CD14-positive monocyte (primary cell): Measurements from ENCODE around the gene UROC1. TPM values are rescaled to one million over a fixed set of nuclear protein-coding genes. Genes with fewer than 3 reads are reported as not detected.

Experiments
- DNase-seq, 3 donors: peaks; one replicate each; pipeline ENCODE4 v3.0.0-alpha.2; 2011 to 2022
- H2AFZ ChIP-seq: 2 replicates; pipeline ENCODE4 v1.6.0; 2012; ENCODE audit warnings: mild to moderate bottlenecking, low read depth, low read length, inconsistent platforms; ENCODE audit not compliant: insufficient read depth, poor library complexity, severe bottlenecking
- H3K27ac ChIP-seq, 2 donors: 1 replicate in 1 of 2; 2 replicates in 1 of 2; pipeline ENCODE4 v1.5.1; 2012 to 2013; ENCODE audit warnings: low read length in 2 of 2, control low read depth in 1 of 2, inconsistent platforms in 1 of 2, low read depth in 1 of 2, mild to moderate bottlenecking in 1 of 2
- H3K27me3 ChIP-seq, 2 donors: one replicate each; pipeline versions ENCODE4 v1.6.0 to v1.6.1; 2011 to 2013; ENCODE audit warnings: low read length in 2 of 2; ENCODE audit not compliant: control insufficient read depth in 2 of 2, insufficient read depth in 2 of 2
- H3K36me3 ChIP-seq, 2 donors: replicated peaks in 1 of 2; 1 replicate in 1 of 2; 2 replicates in 1 of 2; pipeline versions ENCODE4 v1.5.1 to v1.6.1; 2012 to 2013; ENCODE audit warnings: low read length in 2 of 2, control low read depth in 1 of 2, inconsistent platforms in 1 of 2, mild to moderate bottlenecking in 1 of 2; ENCODE audit not compliant: insufficient read depth in 2 of 2, control insufficient read depth in 1 of 2
- H3K4me1 ChIP-seq, 2 donors: 1 replicate in 1 of 2; 2 replicates in 1 of 2; pipeline versions ENCODE4 v1.5.1 to v1.6.1; 2012 to 2013; ENCODE audit warnings: low read length in 2 of 2, control low read depth in 1 of 2, inconsistent platforms in 1 of 2, mild to moderate bottlenecking in 1 of 2, moderate library complexity in 1 of 2; ENCODE audit not compliant: insufficient read depth in 2 of 2, control insufficient read depth in 1 of 2
- H3K4me2 ChIP-seq: replicated peaks from 2 replicates; pipeline ENCODE3; 2012; ENCODE audit warnings: low read length, moderate library complexity, mild to moderate bottlenecking; ENCODE audit not compliant: poor library complexity, severe bottlenecking; ENCODE audit errors: extremely low read depth
- H3K4me3 ChIP-seq, 3 experiments: fragments of 200-600 bp in 1 of 3; sonication (generic) in 1 of 3; replicated peaks in 1 of 3; 1 replicate in 2 of 3; 2 replicates in 1 of 3; pipeline ENCODE4 v1.5.1; 2011 to 2013; ENCODE audit warnings: low read length in 3 of 3, mild to moderate bottlenecking in 3 of 3, control low read depth in 2 of 3, low read depth in 2 of 3, inconsistent platforms in 1 of 3, moderate library complexity in 1 of 3
- H3K79me2 ChIP-seq: 2 replicates; pipeline ENCODE4 v1.6.0; 2012; ENCODE audit warnings: mild to moderate bottlenecking, control low read depth, inconsistent platforms, low read length, moderate library complexity; ENCODE audit not compliant: insufficient read depth
- H3K9ac ChIP-seq: 2 replicates; pipeline ENCODE4 v1.6.0; 2017; ENCODE audit warnings: low read length, mild to moderate bottlenecking; ENCODE audit not compliant: insufficient read depth, poor library complexity, severe bottlenecking
- H3K9me3 ChIP-seq, 2 donors: replicated peaks in 1 of 2; 1 replicate in 1 of 2; 2 replicates in 1 of 2; pipeline versions ENCODE4 v1.5.1 to v1.6.1; 2012 to 2013; ENCODE audit warnings: low read length in 2 of 2, control low read depth in 1 of 2; ENCODE audit not compliant: control insufficient read depth in 1 of 2, insufficient read depth in 1 of 2
- H4K20me1 ChIP-seq: 2 replicates; pipeline ENCODE4 v1.6.0; 2012; ENCODE audit warnings: mild to moderate bottlenecking, low read length, control low read depth, moderate library complexity; ENCODE audit not compliant: insufficient read depth
- H3K27ac Mint-ChIP-seq, 7 donors: one replicate each; pipeline ENCODE4 v1.8.0; 2020; ENCODE audit warnings: mild to moderate bottlenecking in 7 of 7, mixed read lengths in 7 of 7, moderate library complexity in 6 of 7, inconsistent platforms in 2 of 7
- H3K27me3 Mint-ChIP-seq, 3 donors: one replicate each; pipeline ENCODE4 v1.8.0; 2021 to 2022; ENCODE audit warnings: low read depth in 3 of 3, mild to moderate bottlenecking in 3 of 3, mixed read lengths in 3 of 3, moderate library complexity in 3 of 3, inconsistent platforms in 1 of 3
- H3K36me3 Mint-ChIP-seq, 2 donors: one replicate each; pipeline ENCODE4 v1.8.0; 2020; ENCODE audit warnings: mixed read lengths in 2 of 2, inconsistent platforms in 1 of 2, mild to moderate bottlenecking in 1 of 2
- H3K4me1 Mint-ChIP-seq: one replicate; pipeline ENCODE4 v1.8.0; 2020; ENCODE audit warnings: mild to moderate bottlenecking, mixed read lengths
- H3K4me3 Mint-ChIP-seq, 2 donors: one replicate each; pipeline ENCODE4 v1.8.0; 2020; ENCODE audit warnings: mild to moderate bottlenecking in 2 of 2, mixed read lengths in 2 of 2, moderate library complexity in 1 of 2
- H3K9me3 Mint-ChIP-seq, 7 donors: one replicate each; pipeline ENCODE4 v1.8.0; 2020 to 2022; ENCODE audit warnings: mixed read lengths in 7 of 7, mild to moderate bottlenecking in 6 of 7, moderate library complexity in 6 of 7, inconsistent platforms in 2 of 7
- WGBS: methylation state at CpG from one replicate; pipeline ENCODE4 v1.1.5; 2013; ENCODE audit warnings: missing lambda C conversion rate; ENCODE audit not compliant: insufficient coverage; 5-methylcytosine and 5-hydroxymethylcytosine counted together
- intact Hi-C, 2 donors: fragments of 100-400 bp; cut with micrococcal nuclease; formaldehyde crosslinking; loops; one replicate each; pipeline versions ENCODE4 v1.15.0 to v1.15.1; 2023
- polyA plus RNA-seq, 3 donors: library from polyadenylated mRNA; depleted of rRNA in 1 of 3; unstranded in 2 of 3; stranded (reverse) in 1 of 3; fragments of 300-500 nt in 2 of 3; fragments of >200 nt in 1 of 3; fragmentation: Illumina TruSeq in 2 of 3; gene quantifications; 1 replicate in 2 of 3; 2 replicates in 1 of 3; pipeline ENCODE4 v1.2.3, GENCODE V29; 2012 to 2021
- TF ChIP-seq, protein P1 (sequence below): fragments of 200-600 bp; IDR thresholded peaks from one replicate; pipeline ENCODE4 v1.8.0; 2022; ENCODE audit warnings: antibody characterized with exemption, mild to moderate bottlenecking

UROC1 gene
- polyA plus RNA-seq, 3 donors: not detected

GRCh38 chr3:126479642-126480041 is 37.9 kb downstream of the UROC1 start:
- H3K4me1 ChIP-seq: peaks cover 8 to 12% of the 10 kb centered on the region in 2 donors
- TF ChIP-seq, protein P1, sequence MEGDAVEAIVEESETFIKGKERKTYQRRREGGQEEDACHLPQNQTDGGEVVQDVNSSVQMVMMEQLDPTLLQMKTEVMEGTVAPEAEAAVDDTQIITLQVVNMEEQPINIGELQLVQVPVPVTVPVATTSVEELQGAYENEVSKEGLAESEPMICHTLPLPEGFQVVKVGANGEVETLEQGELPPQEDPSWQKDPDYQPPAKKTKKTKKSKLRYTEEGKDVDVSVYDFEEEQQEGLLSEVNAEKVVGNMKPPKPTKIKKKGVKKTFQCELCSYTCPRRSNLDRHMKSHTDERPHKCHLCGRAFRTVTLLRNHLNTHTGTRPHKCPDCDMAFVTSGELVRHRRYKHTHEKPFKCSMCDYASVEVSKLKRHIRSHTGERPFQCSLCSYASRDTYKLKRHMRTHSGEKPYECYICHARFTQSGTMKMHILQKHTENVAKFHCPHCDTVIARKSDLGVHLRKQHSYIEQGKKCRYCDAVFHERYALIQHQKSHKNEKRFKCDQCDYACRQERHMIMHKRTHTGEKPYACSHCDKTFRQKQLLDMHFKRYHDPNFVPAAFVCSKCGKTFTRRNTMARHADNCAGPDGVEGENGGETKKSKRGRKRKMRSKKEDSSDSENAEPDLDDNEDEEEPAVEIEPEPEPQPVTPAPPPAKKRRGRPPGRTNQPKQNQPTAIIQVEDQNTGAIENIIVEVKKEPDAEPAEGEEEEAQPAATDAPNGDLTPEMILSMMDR: no peak
- Mint-ChIP-seq H3K27me3 (no peaks in the 10 kb centered on the region), H3K36me3 (peaks cover 0 to 3% of the 10 kb centered on the region in 2 donors), H3K4me3 (no peak overlapping the region), H3K4me1 (peaks cover 8% of the 10 kb centered on the region), H3K27ac (no peak overlapping the region), H3K9me3 (peaks cover 0 to 2% (median 0%) of the 10 kb centered on the region in 7 donors)
- H3K9ac ChIP-seq: no peak overlapping the region
- H3K4me2 ChIP-seq: no peak overlapping the region
- no peak overlapping the region for H2AFZ ChIP-seq
- H4K20me1 ChIP-seq: peaks cover under 1% of the 10 kb centered on the region
- no peaks in the 10 kb centered on the region for H3K27me3 ChIP-seq
- no peak overlapping the region for H3K4me3 ChIP-seq
- no peaks in the 10 kb centered on the region for H3K36me3 ChIP-seq
- intact Hi-C loops: loop anchor here (10.0 kb wide), 2 partner anchors 125 to 565 kb away; partner anchors contain the start of gene KLF15 (in 1 of the 2)
- peaks cover 5% of the 10 kb centered on the region for H3K79me2 ChIP-seq
- no peaks in the 10 kb centered on the region for H3K9me3 ChIP-seq
- no peak for DNase-seq
- WGBS: no CpG with 5 or more reads among the region's 1 CpG
- no peak overlapping the region for H3K27ac ChIP-seq

DNA sequence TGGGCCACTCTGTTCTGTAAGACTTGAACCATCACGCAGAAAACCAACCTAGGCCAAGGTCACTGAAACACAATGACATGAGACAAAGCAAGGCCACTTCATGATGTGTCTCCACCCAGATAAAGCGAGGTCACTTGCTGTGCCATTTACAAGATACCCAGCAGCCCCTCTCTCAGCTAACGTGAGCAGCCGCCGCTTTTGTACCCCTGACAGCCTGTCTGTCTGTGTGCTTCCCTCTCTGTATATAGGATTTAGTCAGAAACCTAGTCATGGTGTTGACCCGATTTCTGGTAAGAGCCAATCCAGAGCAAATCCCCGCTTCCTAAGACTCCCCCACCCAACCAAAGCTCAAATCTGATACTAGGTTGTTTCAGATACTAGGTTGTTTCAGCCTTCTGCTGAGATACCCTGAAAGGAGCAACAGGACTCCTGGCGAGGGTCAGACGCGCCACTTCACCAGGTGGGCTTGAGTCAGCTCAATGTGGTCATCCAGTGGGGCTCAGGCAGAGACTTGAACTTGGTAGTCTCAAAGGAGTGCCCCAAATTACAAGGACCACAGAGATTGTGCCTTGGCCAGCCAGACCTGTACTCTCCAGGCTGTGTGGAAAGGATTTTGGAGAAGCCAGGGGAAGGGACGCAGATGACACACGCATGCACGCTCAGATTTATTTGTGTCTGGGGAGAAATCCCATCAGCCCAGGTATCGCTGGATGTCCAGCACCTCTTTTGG is 38.8 kb downstream of the UROC1 start:
- peaks cover 0 to 3% of the 10 kb centered on the region in 2 donors for H3K36me3 Mint-ChIP-seq
- peaks cover 17% of the 10 kb centered on the region for H3K4me1 Mint-ChIP-seq
- WGBS: 96% methylated on average over 8 of the region's 14 CpGs
- no peak overlapping the region for H3K4me3 Mint-ChIP-seq
- no peak overlapping the region for H3K27ac ChIP-seq
- H3K27me3 Mint-ChIP-seq: no peaks in the 10 kb centered on the region
- no peak overlapping the region for H3K4me3 ChIP-seq
- no peak overlapping the region for H2AFZ ChIP-seq
- peaks cover 10% of the 10 kb centered on the region for H4K20me1 ChIP-seq
- no peaks in the 10 kb centered on the region for H3K27me3 ChIP-seq
- no peak overlapping the region for H3K27ac Mint-ChIP-seq
- H3K4me1 ChIP-seq: peaks cover 17 to 21% of the 10 kb centered on the region in 2 donors
- H3K9ac ChIP-seq: no peak overlapping the region
- intact Hi-C loops: loop anchor here (10.0 kb wide), 2 partner anchors 124 to 564 kb away; partner anchors contain the start of gene KLF15 (in 1 of the 2)
- no peaks in the 10 kb centered on the region for H3K9me3 ChIP-seq
- TF ChIP-seq, protein P1: no peak
- peaks cover 14% of the 10 kb centered on the region for H3K79me2 ChIP-seq
- no peak for DNase-seq
- H3K36me3 ChIP-seq: no peaks in the 10 kb centered on the region
- H3K9me3 Mint-ChIP-seq: peaks cover 0 to 2% (median 0%) of the 10 kb centered on the region in 7 donors
- H3K4me2 ChIP-seq: no peak overlapping the region
